Bone marrow (tissue), 2 donors: ENCODE results near the gene MX1.

ENCODE experiments used
- DNase-seq, 2 donors: peaks; one replicate each; lab custom pipeline; 2025; lab: John Stamatoyannopoulos, UW

MX1 gene

GRCh38 chr21:41491412-41491811 is 65.4 kb downstream of the MX1 start:
- no peak for DNase-seq

GRCh38 chr21:41494242-41494641 is 68.2 kb downstream of the MX1 start:
- DNase-seq = no peak

- DNase-seq = no peak
Observed at GRCh38 chr21:41497008-41497407, 71.0 kb downstream of the MX1 start.

GRCh38 chr21:41497788-41498187 is 71.7 kb downstream of the MX1 start:
- DNase-seq = no peak

GRCh38 chr21:41499920-41500319 is 73.9 kb downstream of the MX1 start:
- DNase-seq = no peak

- no peak for DNase-seq
Observed at GRCh38 chr21:41500363-41500762, 74.3 kb downstream of the MX1 start.

GRCh38 chr21:41500931-41501381 is 74.9 kb downstream of the MX1 start:
- DNase-seq = no peak

GRCh38 chr21:41501919-41502318 is 75.9 kb downstream of the MX1 start:
- DNase-seq = no peak

GRCh38 chr21:41503331-41503730 is 77.3 kb downstream of the MX1 start:
- no peak for DNase-seq

- DNase-seq = no peak
Observed at GRCh38 chr21:41504030-41504429, 78.0 kb downstream of the MX1 start.

GRCh38 chr21:41506005-41506594 is 80.1 kb downstream of the MX1 start:
- no peak for DNase-seq

GRCh38 chr21:41506611-41507520 is 80.8 kb downstream of the MX1 start:
- DNase-seq = no peak

- DNase-seq = no peak
Observed at GRCh38 chr21:41507521-41508414, 81.7 kb downstream of the MX1 start, which contains the start of gene TMPRSS2. TMPRSS2 (minus strand) TSS chr21:41508158; CDS start chr21:41498133, 10,025 bp downstream.

GRCh38 chr21:41508415-41509144 is 82.5 kb downstream of the MX1 start:
- DNase-seq = no peak
